Measurements from ENCODE around the gene KSR1. TPM values are rescaled to one million over a fixed set of nuclear protein-coding genes. Genes with fewer than 3 reads are reported as not detected.
"Not testable (repeated sequence)": the region's sequence is repeated elsewhere in the genome, so short reads cannot be mapped to it uniquely, and the experiment has no call there.

Gene KSR1
- total RNA-seq, 1 donor from 2014 or later: 9.5 TPM

- Histone ChIP-seq H3K27me3 (ENCODE audit: low read depth) (no peaks in the 10 kb centered on the region), H3K9me3 (replicated peaks) (peaks cover 6% of the 10 kb centered on the region), H3K4me3 (no peak overlapping the region), H3K36me3 (no peaks in the 10 kb centered on the region), H3K27ac (replicated peaks) (no peak overlapping the region), H3K4me1 (no peaks in the 10 kb centered on the region)
- no peak for TF ChIP-seq CTCF (IDR thresholded peaks at IDR 0.05; ENCODE audit: borderline replicate concordance)
- no peak for DNase-seq
- intact Hi-C loops (cut with micrococcal nuclease): no loop called here
These were observed 32.6 kb upstream of the KSR1 start for GRCh38 chr17:27423651-27424050.

DNA sequence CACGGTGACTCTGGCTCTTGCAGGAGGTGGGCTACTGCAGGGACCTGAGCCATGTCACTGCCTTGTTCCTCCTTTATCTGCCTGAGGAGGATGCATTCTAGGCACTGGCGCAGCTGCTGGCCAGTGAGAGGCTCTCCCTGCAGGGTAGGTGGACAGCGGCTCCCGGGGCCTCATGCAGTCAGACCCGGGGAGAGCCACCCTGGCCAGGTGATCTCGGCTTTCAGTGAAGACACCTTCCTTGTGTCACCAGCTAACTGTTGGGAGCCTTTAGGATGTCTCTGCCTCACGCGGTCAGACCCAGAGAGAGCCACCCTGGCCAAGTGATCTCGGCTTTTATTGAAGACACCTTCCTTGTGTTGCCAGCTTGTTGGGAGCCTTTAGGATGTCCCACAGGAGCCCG, 31.7 kb upstream of the KSR1 start:
- no peak overlapping the region for H3K27ac ChIP-seq (replicated peaks)
- no peaks in the 10 kb centered on the region for H3K36me3 ChIP-seq
- H3K9me3 ChIP-seq (replicated peaks): peaks cover 6% of the 10 kb centered on the region
- H3K27me3 ChIP-seq (ENCODE audit: low read depth): no peaks in the 10 kb centered on the region
- H3K4me1 ChIP-seq: no peaks in the 10 kb centered on the region
- DNase-seq: no peak
- no peak overlapping the region for H3K4me3 ChIP-seq
- no peak for TF ChIP-seq CTCF (IDR thresholded peaks at IDR 0.05; ENCODE audit: borderline replicate concordance)
- intact Hi-C loops (cut with micrococcal nuclease): no loop called here

DNA sequence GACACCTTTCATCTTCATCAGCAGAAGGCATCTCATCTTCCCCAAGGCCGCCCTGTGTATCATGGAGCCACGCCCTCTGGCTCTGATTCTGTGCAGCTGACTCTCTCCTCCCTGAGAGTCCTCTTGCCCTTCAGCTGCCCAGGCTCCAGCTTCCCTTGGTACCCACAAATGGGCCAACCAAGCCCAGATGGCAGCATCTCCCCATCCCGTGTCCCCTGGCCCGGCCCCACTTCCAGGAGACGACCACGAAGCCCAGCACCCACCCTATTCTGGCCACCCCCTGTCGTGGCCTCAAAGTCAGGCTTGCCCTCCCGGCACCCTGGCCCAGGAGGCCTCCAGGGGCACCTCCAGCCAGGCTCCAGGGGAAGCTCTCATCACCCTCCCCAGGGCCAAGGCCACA, 31.3 kb upstream of the KSR1 start:
- no peak for TF ChIP-seq CTCF (IDR thresholded peaks at IDR 0.05; ENCODE audit: borderline replicate concordance)
- intact Hi-C loops (cut with micrococcal nuclease): no loop called here
- H3K4me1 ChIP-seq: no peaks in the 10 kb centered on the region
- no peak for DNase-seq
- H3K4me3 ChIP-seq: no peak overlapping the region
- H3K27ac ChIP-seq (replicated peaks): no peak overlapping the region
- no peaks in the 10 kb centered on the region for H3K36me3 ChIP-seq
- peaks cover 6% of the 10 kb centered on the region for H3K9me3 ChIP-seq (replicated peaks)
- H3K27me3 ChIP-seq (ENCODE audit: low read depth): no peaks in the 10 kb centered on the region

DNA sequence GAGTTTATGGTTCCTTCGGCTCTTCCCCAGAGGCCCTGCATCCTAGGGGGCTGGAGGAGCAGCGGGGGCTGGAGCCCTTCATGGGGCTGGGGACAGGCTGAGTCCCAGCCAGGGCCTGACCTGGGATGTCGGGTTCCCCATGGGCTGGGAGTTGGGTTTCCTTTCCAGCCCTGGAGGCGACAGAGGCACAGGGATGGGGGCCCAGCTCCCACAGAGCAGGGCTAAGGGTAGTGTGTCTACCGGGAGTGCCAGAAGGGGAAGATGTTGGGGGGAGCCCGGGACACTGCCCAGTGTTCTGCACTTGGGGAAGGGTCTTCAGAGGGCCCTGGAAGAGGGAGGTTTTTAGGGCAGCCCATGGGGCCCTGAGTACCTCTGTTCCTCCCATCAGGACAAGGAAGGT, 30.7 kb upstream of the KSR1 start:
- intact Hi-C loops (cut with micrococcal nuclease); H3K36me3 ChIP-seq; H3K9me3 ChIP-seq (replicated peaks); H3K27me3 ChIP-seq (ENCODE audit: low read depth); H3K27ac ChIP-seq (replicated peaks); DNase-seq; H3K4me1 ChIP-seq; H3K4me3 ChIP-seq: not testable (repeated sequence)

- Histone ChIP-seq H3K4me3 (no peak overlapping the region), H3K9me3 (replicated peaks) (peaks cover 6% of the 10 kb centered on the region), H3K27ac (replicated peaks) (no peak overlapping the region), H3K4me1 (no peaks in the 10 kb centered on the region), H3K27me3 (ENCODE audit: low read depth) (no peaks in the 10 kb centered on the region), H3K36me3 (no peaks in the 10 kb centered on the region)
- no peak for DNase-seq
- intact Hi-C loops (cut with micrococcal nuclease): no loop called here
- no peak for TF ChIP-seq CTCF (IDR thresholded peaks at IDR 0.05; ENCODE audit: borderline replicate concordance)
These were observed 30.3 kb upstream of the KSR1 start for GRCh38 chr17:27425991-27426390.

DNA sequence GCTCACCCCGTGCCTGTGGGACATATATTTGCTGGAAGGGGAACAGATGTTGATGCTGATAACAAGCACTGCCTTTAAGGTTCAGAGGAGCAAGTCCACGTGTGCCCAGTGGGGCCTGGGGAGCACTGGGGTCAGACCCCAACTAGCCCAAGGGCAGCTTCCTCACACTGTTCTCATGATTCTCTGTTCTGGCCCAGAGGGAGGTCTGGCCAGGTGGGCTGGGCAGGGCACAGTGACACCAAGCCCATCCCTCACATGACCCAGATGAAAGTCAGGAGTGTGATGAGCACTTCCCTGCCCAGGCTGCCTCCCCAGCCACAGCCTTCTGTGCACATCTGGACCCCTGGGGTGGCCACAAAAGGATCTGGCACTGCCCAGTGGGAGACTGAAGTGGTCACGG, 29.8 kb upstream of the KSR1 start:
- intact Hi-C loops (cut with micrococcal nuclease); H3K4me3 ChIP-seq; H3K27me3 ChIP-seq (ENCODE audit: low read depth); H3K9me3 ChIP-seq (replicated peaks); H3K27ac ChIP-seq (replicated peaks); H3K36me3 ChIP-seq; H3K4me1 ChIP-seq; DNase-seq: not testable (repeated sequence)

- H3K27ac ChIP-seq (replicated peaks); intact Hi-C loops (cut with micrococcal nuclease); H3K9me3 ChIP-seq (replicated peaks); H3K36me3 ChIP-seq; H3K27me3 ChIP-seq (ENCODE audit: low read depth); H3K4me3 ChIP-seq; DNase-seq; H3K4me1 ChIP-seq: not testable (repeated sequence)
These were observed 28.9 kb upstream of the KSR1 start for GRCh38 chr17:27427166-27427862.
